Posterior cingulate gyrus (tissue), 11 donors: ENCODE measurements around the gene IRF5.
A peak's percentile ranks its signal among the peaks of the same experiment; 100 is the strongest.
"Not testable (repeated sequence)": the region's sequence is repeated elsewhere in the genome, so short reads cannot be mapped to it uniquely, and the experiment has no call there.

ENCODE experiments used
- DNase-seq, 10 donors: peaks; one replicate each; pipeline versions ENCODE4 v3.0.0 to v3.0.0-alpha.2; 2020 to 2021; ENCODE audit warnings: mixed read lengths in 3 of 10
- intact Hi-C: fragments of 100-400 bp; cut with DNase I; formaldehyde crosslinking; loops from one replicate; pipeline ENCODE4 v1.15.1; 2023

Gene IRF5

DNA sequence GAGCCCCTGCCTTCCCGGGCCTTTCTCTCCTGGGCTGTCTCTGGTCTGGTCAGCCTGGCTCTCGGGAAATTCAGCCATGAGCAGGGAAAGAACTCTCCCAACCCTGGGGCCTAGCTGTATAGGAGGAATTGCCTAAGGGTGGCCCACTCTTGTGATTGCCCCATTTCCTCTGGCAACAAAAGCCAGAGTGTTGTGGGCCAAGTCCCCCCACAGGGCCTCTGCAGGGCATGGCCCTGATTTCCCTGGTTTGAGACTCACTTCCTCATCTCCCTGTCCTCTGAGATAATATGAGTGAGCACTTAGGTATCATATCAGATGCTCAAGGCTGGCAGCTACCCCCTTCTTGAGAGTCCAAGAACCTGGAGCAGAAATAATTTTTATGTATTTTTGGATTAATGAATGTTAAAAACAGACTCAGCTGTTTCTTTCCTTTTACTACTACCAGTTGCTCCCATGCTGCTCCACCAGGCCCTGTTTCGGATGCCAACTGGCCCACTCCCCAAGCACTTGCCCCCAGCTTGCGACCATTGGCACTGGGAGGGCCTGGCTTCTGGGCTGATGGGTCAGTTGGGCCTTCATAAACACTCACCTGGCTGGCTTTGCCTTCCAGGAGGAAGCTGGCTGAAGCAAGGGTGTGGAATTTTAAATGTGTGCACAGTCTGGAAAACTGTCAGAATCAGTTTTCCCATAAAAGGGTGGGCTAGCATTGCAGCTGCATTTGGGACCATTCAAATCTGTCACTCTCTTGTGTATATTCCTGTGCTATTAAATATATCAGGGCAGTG lies 11.4 kb downstream of the IRF5 start:
- no peak for DNase-seq
- intact Hi-C loops: no loop called here

DNA sequence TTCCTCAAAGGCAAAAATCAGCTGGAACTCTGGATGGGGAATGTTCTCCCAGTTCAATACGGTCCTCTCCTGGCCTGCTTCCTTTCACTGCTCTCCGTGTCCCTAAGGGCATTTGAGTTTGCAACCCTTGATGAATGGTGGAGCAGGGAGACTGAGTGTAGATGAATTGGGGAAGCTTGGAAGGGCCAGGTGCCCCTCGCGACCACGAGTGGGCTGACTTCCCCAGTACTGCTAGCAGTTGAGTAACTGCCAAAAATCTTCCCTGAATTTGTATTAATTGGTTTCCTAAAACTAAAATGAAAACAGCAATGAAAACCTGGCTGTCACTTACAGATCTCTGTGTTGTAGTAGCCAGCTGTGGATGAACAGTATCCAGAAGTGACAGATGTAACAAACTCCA lies 13.6 kb downstream of the IRF5 start:
- intact Hi-C loops: no loop called here
- DNase-seq: peak in 1 of 10 donors; percentile 33

DNA sequence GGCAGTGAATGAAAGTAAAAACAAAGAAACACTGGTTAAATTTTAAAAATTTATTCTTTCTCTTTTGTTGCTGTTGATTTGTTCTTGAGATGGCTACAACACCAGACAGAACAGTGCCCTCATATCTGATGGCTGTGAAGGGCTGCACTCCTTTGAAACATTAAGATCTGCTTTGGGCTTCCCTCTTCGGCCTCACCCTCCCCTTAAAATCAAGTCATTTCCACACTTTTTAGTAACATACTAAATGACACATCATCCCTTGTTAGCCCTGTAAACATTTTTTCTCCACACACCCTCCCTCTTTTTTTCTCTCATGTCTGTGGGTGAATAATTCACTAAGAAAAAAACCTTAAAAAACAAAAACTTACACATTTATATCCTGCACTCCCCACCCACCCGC lies 16.4 kb downstream of the IRF5 start:
- no peak for DNase-seq
- intact Hi-C loops: no loop called here

DNA sequence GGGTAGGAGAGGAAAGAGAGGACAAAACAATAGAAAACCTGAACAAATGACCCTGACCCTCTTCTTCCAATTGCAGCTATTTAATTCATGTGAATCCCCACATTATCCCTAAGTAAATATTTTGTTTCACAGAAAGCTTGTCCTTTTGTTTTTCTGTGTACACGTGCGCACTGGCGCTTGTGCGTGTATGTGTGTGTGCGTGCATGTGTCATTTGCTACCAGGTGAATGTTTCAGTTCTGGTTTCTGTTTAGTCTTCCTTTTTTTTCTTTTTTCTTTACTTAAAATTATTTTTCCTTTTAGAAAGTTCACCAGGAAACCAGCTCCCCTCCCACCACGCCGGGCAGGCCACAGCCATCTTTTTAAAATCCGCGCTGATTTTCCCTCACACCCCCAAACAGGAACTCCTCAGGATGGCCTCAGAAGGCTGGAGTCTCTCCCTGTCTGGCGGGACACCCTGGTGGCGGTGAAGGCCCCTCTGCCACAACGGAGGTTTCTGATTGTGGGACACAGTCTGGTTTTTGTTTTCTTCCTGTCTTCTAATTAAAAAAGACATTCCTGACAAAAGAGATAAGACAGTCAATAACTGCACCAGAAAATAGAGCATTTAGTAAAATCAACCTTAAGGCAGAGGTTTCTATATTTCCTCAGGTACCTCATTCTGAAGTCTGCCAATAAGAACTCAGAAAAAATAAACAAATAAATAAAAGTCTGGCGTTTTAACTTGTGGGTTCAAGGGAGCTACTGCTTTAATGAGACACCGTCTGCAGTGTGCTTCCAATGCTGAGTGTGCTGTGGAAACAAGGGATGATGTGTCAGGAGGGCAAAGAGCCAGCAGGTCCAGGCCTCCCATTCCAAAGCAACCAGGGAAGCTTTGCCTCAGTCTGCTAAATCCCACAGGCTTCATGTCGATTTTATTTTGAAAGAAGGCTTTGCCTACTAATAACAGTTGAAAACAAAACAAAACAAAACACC lies 17.4 kb downstream of the IRF5 start:
- DNase-seq: peak in 1 of 10 donors; percentile 53
- intact Hi-C loops: no loop called here

DNA sequence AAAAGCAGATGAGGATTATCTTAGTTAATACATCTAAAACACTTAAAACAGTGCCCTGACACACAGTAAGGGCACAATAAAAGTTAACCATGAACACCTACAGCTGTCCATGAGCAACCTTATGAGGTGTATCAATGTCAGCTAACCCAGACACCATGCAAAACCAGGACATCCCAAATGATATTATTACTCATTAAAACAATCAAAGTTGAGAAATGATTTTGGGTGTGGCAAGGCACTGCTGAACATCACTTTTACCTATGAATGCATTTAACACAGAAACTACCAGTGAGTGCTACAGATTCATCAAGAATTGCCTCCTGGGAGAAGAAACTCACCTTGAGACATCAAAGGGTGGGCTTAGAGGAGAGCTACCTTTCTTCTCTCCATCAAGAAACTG lies 18.3 kb downstream of the IRF5 start:
- intact Hi-C loops: no loop called here
- no peak for DNase-seq

DNA sequence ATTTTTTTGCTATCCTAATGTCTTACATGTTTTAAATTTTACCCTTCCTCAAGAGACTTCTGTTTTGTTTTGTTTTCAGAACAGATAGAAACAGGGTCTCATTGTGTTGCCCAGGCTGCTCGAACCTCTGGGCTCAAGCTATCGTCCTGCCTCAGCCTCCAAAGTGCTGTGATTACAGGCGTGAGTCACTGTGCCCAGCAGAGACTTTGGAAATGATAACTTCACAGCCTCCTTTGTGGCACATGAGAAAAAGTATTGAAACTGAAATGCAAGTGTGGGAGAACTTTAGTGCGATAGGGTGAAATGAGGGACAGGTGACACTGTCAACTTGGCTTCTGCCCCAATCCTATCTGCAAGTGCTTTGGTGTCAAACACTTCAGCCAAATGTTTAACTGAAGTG lies 21.6 kb downstream of the IRF5 start:
- DNase-seq: no peak
- intact Hi-C loops: no loop called here

DNA sequence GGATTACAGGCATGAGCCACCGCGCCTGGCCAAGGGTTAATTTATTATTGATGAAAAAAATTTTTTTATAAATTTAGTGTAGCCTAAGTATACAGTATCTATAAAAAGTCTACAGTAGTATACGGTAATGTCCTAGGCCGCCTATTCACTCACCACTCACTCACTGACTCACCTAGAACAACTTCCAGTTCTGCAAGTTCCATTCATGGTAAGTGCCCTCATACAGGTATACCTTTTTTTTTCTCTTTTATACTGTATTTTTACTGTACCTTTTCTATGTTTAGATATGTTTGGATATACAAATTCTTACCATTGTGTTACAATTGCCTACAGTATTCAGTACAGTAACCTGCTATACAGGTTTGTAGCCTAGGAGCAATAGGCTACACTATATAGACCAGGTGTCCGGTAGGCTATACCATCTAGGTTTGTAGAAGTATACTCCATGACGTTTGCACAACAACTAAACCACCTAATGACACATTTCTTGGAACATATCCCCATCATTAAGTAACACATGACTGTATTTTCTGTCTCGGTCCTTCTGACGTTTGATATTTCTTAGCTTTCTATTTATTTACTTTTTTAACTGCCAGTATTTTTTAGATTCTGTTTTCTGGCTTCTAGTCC lies 23.4 kb downstream of the IRF5 start:
- no peak for DNase-seq
- intact Hi-C loops: no loop called here

DNA sequence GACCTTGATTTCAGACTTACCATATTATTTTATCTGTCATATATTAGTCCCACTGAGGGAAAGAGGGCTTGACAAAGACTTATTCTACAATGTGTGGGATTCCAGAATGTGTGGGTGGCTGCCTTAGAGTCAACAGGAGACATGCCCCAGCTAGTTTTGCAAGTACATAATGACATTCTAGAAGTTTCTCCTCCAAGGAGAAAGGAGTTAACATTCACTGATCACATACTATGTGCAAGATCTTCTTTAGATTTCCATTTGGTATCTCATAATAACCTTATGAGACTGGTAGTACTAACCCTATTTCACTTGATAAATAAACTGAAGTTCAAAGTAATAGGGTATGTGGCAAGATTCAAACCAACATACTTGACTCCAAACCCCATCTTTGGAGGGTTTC lies 25.2 kb downstream of the IRF5 start:
- intact Hi-C loops: no loop called here
- no peak for DNase-seq

DNA sequence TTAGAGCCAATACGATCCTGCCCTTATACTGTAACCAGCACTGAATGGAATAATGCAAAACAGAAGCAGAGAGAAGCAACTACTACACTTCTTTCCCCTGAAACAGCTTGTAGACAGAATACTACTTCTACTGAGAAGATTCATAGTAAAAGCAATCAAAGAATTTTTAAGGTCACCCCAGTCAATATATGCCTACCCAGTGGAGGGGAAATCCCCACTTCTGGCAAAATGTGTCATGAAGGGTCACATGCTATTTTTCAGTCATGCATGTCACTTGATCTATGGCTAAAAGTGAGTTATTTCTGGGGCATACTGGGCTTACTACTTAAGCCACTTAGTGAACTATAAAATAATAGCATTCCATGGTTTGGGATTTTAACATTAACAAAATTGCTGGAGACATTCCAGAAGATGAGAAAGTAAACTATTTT lies 25.6 kb downstream of the IRF5 start:
- intact Hi-C loops: no loop called here
- DNase-seq: no peak

DNA sequence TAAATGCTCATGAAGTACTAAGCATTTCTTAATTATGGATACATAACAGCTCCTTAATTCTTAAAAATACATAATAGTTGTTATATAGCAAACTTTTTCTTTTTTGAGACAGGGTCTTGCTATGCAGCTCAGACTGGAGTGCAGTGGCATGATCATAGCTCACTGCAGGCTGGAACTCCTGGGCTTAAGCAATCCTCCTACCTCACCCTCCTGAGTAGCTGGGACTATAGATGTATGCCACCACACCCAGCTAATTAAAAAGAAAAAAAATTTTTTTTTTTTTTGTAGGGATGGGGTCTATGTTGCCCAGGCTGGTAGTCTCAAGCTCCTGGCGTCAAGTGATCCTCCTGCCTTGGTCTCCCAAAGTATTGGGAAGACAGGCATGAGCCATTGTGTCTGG lies 30.9 kb downstream of the IRF5 start:
- intact Hi-C loops: no loop called here

DNA sequence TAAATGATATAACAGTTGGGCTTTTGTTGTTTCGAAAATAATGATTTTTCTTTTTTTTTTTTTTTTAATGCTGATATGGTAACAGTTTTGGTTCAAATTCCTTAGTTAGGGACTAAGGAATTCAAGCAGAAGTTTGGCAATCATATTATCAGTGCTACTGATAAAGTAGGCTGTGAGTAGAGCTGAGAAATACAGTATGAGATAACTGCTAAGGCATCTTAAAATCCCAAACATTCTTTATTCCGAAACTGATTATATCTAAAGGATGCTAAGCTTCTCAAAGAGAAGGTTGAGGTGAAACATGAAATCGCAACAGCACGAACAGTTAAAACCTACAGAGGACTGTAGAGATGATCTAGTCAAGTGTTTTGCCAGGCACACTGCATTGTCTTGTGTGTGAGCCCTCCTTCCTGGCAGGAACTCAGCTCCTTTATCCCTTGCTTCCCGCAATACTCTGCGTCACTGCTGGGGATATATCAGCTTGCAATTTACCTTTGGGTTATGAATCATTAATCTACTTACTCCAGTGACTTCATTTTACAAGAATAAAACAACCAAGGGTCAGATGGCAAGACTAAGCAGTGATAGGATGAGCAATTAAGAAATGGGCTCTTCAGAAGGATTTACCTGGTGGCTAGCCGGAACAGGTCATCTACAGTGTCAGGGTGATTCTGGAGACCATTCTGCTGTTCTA lies 36.7 kb downstream of the IRF5 start:
- DNase-seq: no peak
- intact Hi-C loops: no loop called here

More for the DNA sequence above, 30.9 kb downstream of the IRF5 start:
- no peak for DNase-seq

DNA sequence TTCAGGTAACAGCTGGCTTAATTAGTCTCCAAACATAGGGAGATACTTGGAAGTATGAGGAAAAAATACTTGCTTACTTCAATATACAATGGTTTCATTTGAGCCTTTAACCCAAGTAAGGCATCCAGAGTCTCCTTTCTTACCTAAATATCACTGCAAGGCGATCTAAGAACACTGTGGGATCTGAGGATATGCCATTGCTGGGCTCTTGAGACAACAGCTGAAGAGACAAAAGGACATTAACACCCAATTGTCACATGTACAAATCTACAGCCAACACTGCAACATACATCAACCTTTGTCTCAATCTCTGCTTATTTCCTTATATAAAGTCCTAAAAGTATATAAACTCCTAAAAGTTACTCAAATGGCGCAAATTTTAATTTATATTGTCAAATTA lies 44.4 kb downstream of the IRF5 start:
- no peak for DNase-seq
- intact Hi-C loops: no loop called here

DNA sequence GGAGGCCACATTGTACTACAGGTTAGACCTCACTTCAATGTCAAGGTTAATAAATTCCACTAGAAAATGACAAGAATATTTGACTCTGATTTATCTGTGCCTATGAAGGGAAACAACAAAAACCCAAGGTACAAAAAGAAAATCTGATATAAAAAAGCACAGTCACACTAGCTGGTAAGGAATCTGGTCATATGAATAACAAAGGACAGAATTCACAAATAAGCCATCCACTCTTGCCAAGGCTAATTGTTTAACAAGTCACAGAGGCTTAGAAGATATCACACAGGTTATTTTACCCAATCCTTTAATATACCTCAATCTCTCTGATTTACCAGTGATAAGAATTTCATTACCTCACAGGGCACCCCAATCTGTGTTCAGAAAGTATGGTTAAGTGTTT lies 47.9 kb downstream of the IRF5 start:
- no peak for DNase-seq
- intact Hi-C loops: no loop called here

DNA sequence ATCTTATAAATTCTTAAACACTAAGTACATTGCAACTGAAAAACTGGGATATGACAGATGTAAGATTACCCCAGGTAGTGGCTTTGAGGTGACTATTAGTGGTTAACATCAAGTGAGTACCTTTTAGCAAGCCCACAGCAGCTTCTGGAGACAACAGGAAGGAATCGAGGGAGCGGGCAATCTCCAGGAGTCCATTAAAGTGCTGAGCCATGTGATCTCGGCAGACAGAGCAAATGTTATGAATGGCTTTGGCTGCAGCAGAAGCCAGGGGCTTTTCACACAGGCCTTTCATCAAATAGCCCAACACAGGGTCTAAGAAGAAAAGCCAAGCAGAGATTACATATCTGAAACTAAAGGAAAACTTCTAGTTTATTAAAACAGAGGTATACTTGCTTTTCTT lies 48.9 kb downstream of the IRF5 start:
- DNase-seq: peak in 1 of 10 donors; percentile 10
- intact Hi-C loops: no loop called here

DNA sequence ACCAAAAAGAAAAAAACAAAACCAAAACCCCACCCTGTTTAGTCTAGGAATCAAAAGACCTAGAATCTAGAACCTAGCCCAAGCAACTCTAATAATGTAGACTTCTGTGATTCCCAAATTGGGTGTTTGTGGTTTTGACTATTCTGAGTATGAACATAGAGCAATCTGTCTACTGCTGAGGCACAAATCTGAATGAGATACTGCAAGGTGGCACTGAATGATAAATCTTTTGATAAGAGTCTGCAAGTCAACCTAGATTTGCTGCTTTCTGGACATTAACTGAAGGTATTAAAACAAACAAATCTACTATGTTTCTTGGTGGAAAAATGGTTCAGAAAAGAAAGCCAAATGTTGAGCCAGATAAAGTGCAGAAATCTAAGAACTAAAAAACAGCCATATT lies 50.6 kb downstream of the IRF5 start:
- no peak for DNase-seq
- intact Hi-C loops: no loop called here

DNA sequence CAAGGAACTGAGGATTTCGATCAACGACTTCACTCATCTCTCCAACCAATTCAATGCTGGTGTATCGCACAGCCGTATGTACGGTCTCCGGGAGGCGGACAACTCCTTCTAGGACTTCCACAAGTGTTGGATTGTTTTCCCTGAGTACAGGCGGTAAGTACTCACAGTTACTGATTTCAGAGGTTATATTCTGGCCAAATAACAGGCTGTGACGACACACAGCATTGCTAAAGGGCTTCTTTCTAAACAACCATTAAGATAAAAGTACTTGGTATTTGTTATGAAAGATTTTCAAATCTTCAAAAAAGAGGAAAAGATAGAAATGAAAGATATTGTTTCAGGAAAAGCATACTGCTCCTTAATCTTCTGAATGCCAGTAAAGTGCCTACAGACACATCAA lies 52.2 kb downstream of the IRF5 start:
- DNase-seq: no peak
- intact Hi-C loops: no loop called here

DNA sequence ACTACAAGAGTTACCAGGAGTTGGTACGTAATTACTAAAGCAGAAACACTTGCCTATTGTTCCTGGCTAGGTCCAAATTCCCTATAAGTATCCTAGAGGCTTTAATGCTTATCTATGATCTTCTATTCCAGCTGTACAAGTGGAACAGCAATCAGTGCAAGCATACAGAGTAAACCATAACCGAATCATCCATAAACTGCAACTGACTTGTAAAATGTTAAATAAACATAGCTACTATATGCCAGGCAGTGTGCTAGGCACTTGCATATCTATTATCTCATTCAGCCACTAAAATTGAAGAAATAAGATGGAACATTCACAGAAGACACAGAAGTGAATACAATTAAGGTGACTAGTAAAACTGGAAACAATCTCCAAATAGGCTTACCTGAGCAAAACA lies 55.7 kb downstream of the IRF5 start:
- no peak for DNase-seq

DNA sequence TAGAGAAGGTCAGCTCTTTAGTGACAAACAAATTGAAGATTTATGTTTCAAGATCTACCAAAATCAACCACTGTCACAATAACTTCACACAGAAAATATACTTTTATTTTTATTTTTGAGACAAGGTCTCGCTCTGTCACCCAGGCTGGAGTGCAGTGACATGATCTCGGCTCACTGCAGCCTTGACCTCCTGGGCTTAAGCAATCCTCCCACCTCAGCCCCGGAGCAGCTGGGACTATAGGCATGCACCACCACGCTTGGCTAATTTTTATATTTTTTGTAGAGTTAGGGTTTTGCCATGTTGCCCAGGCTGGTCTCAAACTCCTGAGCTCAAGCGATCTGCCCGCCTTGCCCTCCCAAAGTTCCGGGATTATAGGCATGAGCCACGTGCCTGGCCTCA lies 56.8 kb downstream of the IRF5 start:
- DNase-seq, intact Hi-C loops: not testable (repeated sequence)

More for the DNA sequence above, 55.7 kb downstream of the IRF5 start:
- intact Hi-C loops: no loop called here

DNA sequence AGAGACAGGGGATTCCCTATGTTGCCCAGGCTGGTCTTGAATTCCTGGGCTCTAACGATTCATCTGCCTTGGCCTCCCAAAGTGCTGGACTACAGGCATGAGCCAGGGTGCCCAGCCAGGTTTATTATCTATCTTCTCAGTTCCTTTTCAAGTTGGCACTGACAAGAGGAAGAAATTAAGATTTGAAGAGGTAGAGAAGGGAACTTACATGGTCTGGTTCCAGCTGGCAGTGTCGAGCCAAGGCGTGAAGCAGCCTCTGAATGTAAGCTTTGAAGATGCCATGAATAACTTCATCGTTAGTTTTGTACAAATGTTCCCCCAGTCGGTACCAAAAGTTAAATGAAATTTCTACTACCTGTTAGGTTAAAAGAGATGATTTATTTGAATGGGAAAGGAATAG lies 59.5 kb downstream of the IRF5 start:
- DNase-seq: no peak
- intact Hi-C loops: no loop called here
